ENCODE results near the gene PANK1. TPM values are rescaled to one million over a fixed set of nuclear protein-coding genes. Genes with fewer than 3 reads are reported as not detected.

The PANK1 gene
- total RNA-seq, result 1 to 10 TPM; 6.3 to 9.6 (median 7.4) TPM

DNA sequence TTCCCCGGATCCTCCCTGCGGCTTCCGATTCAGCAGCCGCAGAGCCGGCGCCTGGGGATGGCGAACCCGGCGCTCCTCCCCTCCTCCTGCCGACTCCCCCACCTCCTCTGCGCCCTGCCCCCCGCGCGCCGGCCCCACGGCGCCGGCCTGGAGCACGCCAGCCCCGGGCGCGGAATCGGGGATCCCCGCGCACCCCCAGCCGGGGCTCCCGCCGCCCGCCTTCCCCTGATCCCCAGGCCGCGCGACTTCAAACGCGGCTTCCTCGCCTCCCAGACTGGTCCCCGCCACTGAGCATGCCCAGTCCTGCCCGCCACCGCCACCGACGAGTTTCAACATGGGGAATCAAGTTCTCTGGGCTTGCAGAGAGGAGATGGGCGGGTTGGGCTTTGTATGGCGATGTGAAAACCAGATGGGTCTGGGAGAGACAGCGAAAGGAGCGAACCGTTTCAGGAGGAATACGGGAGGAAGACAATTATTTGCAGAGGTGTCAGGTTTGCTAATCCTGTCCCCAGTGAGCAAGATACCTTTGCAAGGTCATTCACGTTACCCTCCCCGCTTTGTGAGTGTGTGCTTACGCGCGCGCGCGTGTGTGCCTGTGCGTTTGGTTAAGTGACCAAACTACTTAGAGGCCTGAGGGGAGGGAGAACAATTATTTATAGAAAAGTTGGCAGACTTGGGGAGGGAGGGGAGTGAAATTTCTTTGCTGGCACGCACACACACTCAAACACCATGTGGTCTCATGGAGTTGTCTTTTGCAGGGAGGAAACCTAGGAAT lies at the start of gene PANK1:
TSS of gene PANK1 (minus strand) at position 276 of the 775 bp plus-strand sequence. CDS start 351 bp downstream, outside the sequence.
- peak within 1 kb of the TSS; percentile 75 to 94 (median 88) for H3K4me3 ChIP-seq
- TF ChIP-seq POLR2A (IDR thresholded peaks at IDR 0.05) (peak in 1 of 2 donors; percentile 16), EP300 (IDR thresholded peaks at IDR 0.05) (peak in 1 of 2 donors; percentile 23)
- TF ChIP-seq, protein P1, sequence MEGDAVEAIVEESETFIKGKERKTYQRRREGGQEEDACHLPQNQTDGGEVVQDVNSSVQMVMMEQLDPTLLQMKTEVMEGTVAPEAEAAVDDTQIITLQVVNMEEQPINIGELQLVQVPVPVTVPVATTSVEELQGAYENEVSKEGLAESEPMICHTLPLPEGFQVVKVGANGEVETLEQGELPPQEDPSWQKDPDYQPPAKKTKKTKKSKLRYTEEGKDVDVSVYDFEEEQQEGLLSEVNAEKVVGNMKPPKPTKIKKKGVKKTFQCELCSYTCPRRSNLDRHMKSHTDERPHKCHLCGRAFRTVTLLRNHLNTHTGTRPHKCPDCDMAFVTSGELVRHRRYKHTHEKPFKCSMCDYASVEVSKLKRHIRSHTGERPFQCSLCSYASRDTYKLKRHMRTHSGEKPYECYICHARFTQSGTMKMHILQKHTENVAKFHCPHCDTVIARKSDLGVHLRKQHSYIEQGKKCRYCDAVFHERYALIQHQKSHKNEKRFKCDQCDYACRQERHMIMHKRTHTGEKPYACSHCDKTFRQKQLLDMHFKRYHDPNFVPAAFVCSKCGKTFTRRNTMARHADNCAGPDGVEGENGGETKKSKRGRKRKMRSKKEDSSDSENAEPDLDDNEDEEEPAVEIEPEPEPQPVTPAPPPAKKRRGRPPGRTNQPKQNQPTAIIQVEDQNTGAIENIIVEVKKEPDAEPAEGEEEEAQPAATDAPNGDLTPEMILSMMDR (IDR thresholded peaks at IDR 0.05), result no peak
- DNase-seq (ENCODE audit: low spot score in 2 of 2), result peak; percentile 60 to 65
- no peaks in the 10 kb centered on the region for H3K27me3 ChIP-seq
- H3K9me3 ChIP-seq, result no peaks in the 10 kb centered on the region
- H3K36me3 ChIP-seq, result no peaks in the 10 kb centered on the region
- 1% methylated on average over 26 to 37 of the region's 56 CpGs for WGBS, 2 donors
- H3K4me1 ChIP-seq, result peaks cover 0 to 17% (median 10%) of the 10 kb centered on the region in 4 donors
- peak within 1 kb of the TSS; percentile 82 to 89 (median 86) for H3K27ac ChIP-seq

DNA sequence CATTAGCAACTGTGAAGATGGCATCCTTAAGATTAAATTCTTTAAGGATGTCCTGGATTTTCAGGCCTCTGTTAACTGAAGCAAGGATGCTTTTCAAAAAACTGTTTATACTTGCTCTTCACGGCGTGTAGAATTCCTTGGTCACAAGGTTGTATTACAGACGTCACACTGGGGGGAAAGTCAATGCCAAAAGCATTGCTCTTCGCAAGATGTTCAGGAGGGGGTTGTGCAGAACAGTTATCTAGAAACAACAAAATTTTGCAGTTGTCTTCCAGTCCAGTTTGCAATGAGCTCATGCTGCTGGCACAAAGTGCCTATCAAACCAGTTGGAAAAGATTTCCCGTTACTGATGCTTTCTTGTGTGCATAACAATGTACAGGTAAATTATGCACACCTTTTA lies 48.1 kb upstream of the PANK1 start:
- no peaks in the 10 kb centered on the region for H3K27me3 ChIP-seq
- peaks cover 0 to 4% (median 0%) of the 10 kb centered on the region in 3 donors for H3K36me3 ChIP-seq
- TF ChIP-seq, protein P1 (IDR thresholded peaks at IDR 0.05), result no peak
- no peak for TF ChIP-seq POLR2A (IDR thresholded peaks at IDR 0.05)
- TF ChIP-seq EP300 (IDR thresholded peaks at IDR 0.05), result no peak
- H3K9me3 ChIP-seq, result no peaks in the 10 kb centered on the region
- no peaks in the 10 kb centered on the region for H3K4me1 ChIP-seq
- WGBS, 2 donors, result 97% methylated on average over 5 of the region's 5 CpGs
- H3K27ac ChIP-seq, result no peak overlapping the region
- no peak overlapping the region for H3K4me3 ChIP-seq
- no peak for DNase-seq (ENCODE audit: low spot score in 2 of 2)

DNA sequence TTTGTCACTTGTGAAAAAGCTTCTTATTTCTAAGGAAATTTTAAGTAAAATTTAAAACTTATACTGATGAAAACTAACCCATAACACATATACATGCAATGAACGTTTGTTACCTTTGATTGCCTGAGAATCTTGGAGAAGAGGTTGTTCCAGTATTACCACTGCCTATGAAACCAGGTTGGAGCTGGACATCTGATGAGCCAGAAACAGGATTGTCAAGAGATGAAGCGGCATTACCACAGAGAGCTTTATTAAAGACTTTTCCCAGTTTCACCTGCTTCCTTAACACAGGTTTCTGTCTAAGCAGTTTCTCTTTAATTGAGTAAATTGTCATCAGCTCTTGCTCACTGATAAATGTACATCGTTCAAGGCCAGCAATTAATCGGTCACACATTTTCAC lies 47.4 kb upstream of the PANK1 start:
- no peaks in the 10 kb centered on the region for H3K4me1 ChIP-seq
- no peak for DNase-seq (ENCODE audit: low spot score in 2 of 2)
- H3K27me3 ChIP-seq, result no peaks in the 10 kb centered on the region
- no peak overlapping the region for H3K4me3 ChIP-seq
- 83 to 90% methylated on average over 4 of the region's 4 CpGs for WGBS, 2 donors
- TF ChIP-seq, protein P1 (IDR thresholded peaks at IDR 0.05), result no peak
- TF ChIP-seq POLR2A (IDR thresholded peaks at IDR 0.05) (no peak), EP300 (IDR thresholded peaks at IDR 0.05) (no peak)
- no peak overlapping the region for H3K27ac ChIP-seq
- peaks cover 0 to 4% (median 0%) of the 10 kb centered on the region in 3 donors for H3K36me3 ChIP-seq
- no peaks in the 10 kb centered on the region for H3K9me3 ChIP-seq

DNA sequence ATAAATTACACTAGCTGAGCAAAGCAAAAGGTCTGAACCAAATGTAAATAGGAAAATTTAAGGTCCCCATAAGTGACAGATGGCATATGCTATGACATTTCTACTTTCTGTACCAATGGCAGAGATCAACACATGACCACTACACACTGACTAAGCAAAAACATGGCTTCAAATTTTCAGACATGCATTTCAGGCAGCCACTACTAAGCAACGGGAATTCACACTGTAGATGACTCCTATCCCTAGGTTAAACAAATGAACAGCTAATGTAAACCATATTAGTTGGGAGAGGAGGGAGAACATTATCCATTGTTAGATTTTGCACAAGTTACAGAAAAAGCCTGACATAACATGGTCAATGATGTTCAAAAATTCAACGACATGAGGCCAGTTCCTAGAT lies 45.0 kb upstream of the PANK1 start:
- TF ChIP-seq, protein P1 (IDR thresholded peaks at IDR 0.05), result no peak
- TF ChIP-seq EP300 (IDR thresholded peaks at IDR 0.05), result no peak
- TF ChIP-seq POLR2A (IDR thresholded peaks at IDR 0.05), result no peak
- 46 to 75% methylated on average over 2 of the region's 2 CpGs for WGBS, 2 donors
- no peaks in the 10 kb centered on the region for H3K27me3 ChIP-seq

DNA sequence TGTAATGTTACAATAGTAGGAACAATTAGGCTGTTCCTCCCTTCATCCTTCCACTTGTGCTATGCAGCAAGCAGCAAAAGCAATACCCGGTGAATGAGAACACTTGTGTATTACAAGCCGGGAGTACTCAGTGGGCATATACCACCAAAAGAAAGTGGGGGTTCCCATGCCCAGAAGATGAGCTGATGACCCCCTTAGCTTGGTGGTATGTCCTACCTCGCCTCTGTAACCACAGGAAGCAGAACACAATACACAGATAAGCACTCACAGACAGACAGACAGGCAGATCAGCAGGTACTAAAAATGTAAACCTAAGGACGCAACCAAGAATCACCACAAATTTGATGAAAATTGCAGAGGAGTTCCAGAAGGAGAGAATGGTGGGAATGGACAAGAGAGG lies 40.9 kb upstream of the PANK1 start:
- peaks cover 0 to 3% (median 0%) of the 10 kb centered on the region in 4 donors for H3K9me3 ChIP-seq
- TF ChIP-seq EP300 (IDR thresholded peaks at IDR 0.05) (no peak), POLR2A (IDR thresholded peaks at IDR 0.05) (no peak)
- TF ChIP-seq, protein P1 (IDR thresholded peaks at IDR 0.05), result no peak
- DNase-seq (ENCODE audit: low spot score in 2 of 2), result no peak
- H3K27me3 ChIP-seq, result no peaks in the 10 kb centered on the region
- no peaks in the 10 kb centered on the region for H3K4me1 ChIP-seq
- WGBS, 2 donors, result 88 to 91% methylated on average over 4 of the region's 4 CpGs
- H3K4me3 ChIP-seq, result no peak overlapping the region
- peaks cover 0 to 4% (median 0%) of the 10 kb centered on the region in 3 donors for H3K36me3 ChIP-seq
- H3K27ac ChIP-seq, result no peak overlapping the region

More for the DNA sequence above, 45.0 kb upstream of the PANK1 start:
- Histone ChIP-seq H3K9me3 (peaks cover 0 to 3% (median 0%) of the 10 kb centered on the region in 4 donors), H3K4me1 (no peaks in the 10 kb centered on the region), H3K4me3 (no peak overlapping the region), H3K36me3 (peaks cover 0 to 4% (median 0%) of the 10 kb centered on the region in 3 donors), H3K27ac (no peak overlapping the region)
- no peak for DNase-seq (ENCODE audit: low spot score in 2 of 2)

All from tibial nerve (tissue), 4 donors.